Stimulated activated CD4-positive, alpha-beta T cell treated with anti-CD3 and anti-CD28 coated beads, Interleukin-15, amount 100 ng/mL, for 48 hours (primary cell): Measurements from ENCODE around the gene SP7.
A peak's percentile ranks its signal among the peaks of the same experiment; 100 is the strongest.
"Not testable (repeated sequence)": the region's sequence is repeated elsewhere in the genome, so short reads cannot be mapped to it uniquely, and the experiment has no call there.

Experiments
- DNase-seq, 2 donors: peaks; one replicate each; pipeline ENCODE4 v3.0.0-alpha.2; 2020; ENCODE audit warnings: low read depth in 2 of 2

SP7 gene

DNA sequence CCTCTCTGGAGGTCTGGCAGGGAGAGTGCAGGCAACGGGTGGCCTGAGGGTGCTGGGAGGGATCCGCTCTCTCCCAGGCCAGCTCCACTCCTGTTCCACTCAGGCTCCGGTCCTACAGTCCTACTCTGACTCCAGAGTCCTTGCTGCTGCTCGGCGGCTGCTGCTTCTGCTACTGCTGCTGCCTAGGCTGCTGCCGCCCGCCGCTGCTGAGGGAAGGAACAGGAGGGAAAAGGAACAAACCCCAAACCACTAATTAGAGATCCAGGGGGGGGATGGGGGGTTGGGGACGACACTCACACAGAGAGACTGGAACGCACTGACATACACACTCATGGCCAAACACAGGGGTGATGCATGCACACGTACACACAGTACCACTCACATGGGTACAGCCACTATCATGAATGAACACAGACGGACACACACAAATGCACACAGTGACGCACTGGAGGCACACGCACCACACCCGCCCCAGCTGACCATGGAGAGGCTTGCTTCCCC, at the start of gene SP7:
Gene SP7, minus strand, starts transcription at position 174 of the 501 bp plus-strand sequence. CDS start 708 bp downstream, outside the sequence.
- no peak for DNase-seq

DNA sequence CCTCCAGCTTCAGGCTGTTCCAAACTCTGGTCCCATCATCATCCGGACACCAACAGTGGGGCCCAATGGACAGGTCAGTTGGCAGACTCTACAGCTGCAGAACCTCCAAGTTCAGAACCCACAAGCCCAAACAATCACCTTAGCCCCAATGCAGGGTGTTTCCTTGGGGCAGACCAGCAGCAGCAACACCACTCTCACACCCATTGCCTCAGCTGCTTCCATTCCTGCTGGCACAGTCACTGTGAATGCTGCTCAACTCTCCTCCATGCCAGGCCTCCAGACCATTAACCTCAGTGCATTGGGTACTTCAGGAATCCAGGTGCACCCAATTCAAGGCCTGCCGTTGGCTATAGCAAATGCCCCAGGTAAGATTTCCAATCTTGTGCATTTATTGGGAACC, 47.1 kb upstream of the SP7 start:
- DNase-seq, result no peak

DNA sequence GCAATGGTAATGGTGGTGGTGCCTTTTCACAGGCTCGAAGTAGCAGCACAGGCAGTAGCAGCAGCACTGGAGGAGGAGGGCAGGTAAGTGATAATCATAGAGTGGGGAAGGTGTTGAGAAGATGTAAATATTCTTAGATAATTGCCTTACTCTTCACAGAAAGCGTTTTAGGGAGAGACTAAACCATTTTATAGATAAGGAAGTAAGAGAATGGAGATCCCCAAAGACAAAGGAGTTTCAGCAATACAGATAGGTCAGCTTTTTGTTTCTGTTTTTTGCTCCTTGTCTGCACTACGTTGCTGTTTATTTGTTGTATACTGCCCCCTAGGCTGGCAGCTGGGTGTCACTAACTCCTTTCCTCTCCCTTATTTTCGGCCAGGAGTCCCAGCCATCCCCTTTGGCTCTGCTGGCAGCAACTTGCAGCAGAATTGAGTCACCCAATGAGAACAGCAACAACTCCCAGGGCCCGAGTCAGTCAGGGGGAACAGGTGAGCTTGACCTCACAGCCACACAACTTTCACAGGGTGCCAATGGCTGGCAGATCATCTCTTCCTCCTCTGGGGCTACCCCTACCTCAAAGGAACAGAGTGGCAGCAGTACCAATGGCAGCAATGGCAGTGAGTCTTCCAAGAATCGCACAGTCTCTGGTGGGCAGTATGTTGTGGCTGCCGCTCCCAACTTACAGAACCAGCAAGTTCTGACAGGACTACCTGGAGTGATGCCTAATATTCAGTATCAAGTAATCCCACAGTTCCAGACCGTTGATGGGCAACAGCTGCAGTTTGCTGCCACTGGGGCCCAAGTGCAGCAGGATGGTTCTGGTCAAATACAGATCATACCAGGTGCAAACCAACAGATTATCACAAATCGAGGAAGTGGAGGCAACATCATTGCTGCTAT, 45.8 kb upstream of the SP7 start:
- no peak for DNase-seq

DNA sequence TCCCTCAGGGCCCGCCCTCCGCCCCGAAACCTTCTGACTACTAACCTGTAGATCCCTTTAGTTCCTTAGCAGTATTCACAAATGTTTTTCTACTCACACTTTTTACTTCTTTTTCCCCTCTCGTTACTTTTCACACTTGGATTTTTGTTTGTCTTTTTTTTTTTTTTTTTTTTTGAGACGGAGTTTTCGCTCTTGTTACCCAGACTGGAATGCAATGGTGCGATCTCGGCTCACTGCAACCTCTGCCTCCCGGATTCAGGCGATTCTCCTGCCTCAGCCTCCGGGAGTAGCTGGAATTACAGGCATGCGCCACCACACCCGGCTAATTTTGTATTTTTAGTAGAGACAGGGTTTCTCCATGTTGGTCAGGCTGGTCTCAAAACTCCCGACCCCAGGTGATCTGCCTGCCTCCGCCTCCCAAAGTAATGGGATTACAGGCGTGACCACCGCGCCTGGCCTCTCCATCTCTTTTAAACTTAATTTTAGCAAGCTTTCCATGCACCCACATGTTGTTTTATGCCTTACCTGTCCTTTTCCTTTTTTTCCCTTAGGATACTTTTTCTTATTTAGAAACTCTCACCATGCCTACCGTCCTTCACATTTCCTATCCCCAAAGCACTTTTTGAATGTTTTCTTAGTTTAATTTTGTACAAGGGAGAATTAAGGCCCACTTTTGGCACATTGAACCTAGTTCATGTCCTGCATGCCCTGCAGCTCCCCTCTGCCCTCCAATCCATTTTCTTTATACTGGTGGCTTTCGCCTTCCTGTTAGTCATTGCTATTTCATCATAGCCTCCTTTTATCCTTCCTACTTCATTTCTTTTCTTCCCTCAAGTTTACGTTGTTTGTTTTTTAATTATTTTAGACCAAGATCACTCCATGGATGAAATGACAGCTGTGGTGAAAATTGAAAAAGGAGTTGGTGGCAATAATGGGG, 44.9 kb upstream of the SP7 start:
- DNase-seq, result no peak

DNA sequence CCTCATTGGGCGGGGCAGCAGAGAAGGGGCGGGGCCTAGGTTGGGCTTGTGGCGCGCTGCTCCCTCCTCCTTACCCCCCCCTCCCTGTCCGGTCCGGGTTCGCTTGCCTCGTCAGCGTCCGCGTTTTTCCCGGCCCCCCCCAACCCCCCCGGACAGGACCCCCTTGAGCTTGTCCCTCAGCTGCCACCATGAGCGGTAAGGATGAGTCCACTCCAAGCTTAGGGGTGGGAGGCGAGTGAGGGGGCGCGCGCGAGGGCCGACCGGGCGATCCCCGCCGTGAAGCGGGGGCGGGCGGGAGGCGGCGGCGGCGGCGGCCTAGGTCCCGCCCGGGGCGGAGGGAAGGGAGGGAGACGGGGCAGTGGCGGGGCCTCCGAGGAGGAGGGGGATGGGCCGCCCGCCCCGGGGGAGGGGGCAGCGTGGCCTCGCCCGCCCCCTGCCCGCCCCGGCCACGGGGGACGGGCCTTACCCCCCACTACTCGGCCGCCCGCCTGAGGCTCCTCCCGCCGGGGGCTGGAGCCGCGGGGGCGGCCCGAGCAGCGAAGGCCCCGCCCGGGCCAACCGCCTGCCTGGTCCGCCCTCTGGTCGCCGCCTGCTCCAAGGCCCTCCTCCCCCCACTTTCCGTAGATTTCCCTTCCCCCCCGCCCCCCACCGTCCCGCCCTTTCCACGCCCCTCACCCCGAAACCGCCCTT, 44.1 kb upstream of the SP7 start, which contains the start of gene SP1:
Gene SP1, plus strand, starts transcription at position 73 of the 690 bp plus-strand sequence. Its CDS starts 116 bp downstream, at position 189.
- peak; percentile 84 to 85 for DNase-seq

DNA sequence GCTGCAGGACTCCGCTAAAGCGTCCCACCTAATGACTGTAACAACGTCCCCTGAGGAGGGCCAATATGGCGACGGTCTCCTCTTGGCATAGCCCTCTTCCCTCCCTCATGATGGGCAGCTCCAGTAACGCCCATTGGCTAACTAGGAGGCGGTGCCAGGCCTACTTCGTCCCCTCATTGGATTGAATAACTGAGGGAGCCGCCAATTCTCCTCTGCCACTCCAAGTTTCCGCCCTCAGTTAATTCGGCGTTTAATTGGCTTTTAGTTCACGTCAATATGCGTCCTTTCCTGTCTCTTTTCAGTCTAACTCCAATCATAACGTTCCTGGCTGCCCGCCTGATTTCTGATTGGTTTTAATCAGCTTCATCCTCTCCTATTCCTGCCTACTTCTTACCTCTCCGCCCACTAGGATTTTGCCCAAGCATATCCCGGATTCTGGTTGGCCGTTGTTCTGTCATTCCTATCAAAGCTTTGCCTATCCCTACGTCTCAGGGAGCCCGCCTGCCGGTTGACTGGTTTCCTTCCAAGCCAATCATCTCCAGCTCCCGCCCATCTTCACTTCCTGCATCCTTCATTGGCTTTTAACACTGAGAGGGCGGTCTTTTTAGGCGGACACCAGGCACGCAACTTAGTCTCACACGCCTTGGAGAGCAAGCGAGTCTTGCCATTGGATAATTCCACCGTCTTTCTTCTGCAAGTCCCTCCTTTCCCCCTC, 43.4 kb upstream of the SP7 start:
- peak; percentile 98 for DNase-seq

DNA sequence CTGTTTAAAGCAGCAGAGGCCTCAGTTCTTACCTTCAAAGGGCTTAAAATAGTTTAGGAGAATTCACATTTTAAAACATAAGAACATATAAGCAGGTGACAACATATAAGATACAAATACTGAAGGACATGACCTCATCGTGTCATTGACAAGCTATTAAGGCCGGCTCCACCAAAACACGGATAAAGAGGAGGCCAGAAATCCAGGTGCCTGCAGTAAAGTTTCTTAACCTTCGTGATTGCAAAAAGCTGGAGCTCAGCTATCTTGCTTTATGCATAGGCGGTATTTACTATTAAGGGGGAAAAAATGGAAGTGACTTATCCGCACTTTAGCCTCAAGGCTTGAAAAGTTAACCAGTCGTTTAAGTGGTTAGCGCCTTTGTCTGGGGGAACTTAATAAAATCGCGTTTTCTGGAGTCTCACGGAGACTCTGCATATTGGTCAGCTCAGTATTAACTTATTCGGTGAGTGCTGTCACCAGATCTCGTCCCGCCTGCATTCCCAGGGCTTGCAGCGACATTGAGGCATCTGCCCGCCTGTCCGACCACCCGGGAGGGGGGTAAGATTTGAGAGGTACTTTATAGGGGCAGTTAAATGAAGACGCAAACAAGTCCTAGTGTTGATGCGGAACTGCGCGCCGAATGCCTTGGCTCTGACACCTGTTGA, 42.7 kb upstream of the SP7 start:
- DNase-seq, result no peak

DNA sequence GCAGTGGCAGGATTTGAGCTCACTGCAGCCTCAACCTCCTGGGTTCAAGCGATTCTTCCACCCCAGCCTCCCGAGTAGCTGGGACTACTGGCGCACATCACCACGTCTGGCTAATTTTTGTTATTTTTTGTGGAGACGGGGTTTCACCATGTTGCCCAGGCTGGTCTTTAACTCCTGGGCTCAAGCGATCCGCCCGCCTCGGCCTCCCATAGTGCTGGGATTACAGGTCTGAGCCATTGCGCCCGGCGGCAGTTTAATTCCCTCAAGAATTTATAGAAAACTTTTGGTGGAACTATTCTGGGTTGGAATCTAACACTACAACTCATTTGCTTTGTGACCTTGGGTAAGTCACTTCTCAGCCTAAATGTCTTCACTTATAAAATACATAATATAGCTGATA, 42.1 kb upstream of the SP7 start:
- no peak for DNase-seq

DNA sequence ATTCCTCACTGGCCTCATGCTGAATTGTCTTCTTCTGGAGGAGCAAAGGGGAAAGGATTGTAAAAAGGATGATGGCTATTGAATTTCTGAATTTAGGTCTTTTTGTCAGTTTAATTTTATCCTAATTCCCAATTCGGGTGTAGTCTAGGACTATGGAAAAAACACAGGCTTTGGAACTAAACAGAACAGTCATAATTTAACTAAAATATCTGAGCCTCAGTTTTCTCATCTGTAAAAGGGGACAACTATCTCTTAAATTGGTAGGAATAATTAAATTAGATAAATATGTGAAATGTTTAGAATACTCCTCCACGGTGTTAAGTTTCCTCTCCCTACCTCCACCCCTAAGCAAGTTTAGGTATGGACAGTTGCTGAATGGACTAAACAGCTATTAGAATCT, 40.6 kb upstream of the SP7 start:
- DNase-seq, result no peak

DNA sequence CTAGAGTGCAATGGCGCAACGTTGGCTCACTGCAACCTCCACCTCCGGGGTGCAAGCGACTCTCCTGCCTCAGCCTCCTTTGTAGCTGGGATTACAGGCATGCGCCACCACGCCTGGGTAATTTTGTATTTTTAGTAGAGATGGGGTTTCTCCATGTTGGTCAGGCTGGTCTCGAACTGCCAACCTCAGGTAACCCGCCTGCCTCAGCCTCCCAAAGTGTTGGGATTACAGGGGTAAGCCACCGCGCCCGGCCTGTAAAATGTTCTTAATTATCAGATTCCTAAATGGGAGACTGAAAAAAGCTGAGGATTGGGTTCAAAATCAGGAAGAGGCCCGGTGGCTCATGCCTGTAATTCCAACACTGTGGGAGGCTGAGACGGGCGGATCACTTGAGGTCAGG, 38.1 kb upstream of the SP7 start:
- not testable (repeated sequence) for DNase-seq

DNA sequence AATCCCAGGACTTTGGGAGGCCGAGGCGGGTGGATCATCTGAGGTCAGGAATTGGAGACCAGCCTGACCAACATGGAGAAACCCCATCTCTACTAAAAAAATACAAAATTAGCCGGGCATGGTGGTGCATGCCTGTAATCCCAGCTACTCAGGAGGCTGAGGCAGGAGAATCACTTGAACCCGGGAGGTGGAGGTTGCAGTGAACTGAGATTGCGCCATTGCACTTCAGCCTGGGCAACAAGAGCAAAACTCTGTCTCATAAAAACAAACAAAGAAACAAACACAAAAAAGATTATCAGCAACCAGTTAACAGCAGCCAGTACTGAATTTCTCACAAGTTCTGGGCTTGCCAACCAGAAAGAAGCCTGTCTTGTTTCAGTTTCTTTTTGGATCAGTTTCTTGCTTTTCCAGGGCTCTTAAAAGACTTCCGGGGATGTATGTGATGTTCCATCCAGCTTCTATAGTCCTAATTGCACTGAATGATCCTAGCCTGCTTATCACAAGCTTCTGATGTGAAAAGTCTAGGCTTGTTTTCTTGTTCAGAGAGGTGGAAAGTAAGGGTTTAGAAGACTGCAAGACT, 37.5 kb upstream of the SP7 start:
- DNase-seq, result not testable (repeated sequence)

DNA sequence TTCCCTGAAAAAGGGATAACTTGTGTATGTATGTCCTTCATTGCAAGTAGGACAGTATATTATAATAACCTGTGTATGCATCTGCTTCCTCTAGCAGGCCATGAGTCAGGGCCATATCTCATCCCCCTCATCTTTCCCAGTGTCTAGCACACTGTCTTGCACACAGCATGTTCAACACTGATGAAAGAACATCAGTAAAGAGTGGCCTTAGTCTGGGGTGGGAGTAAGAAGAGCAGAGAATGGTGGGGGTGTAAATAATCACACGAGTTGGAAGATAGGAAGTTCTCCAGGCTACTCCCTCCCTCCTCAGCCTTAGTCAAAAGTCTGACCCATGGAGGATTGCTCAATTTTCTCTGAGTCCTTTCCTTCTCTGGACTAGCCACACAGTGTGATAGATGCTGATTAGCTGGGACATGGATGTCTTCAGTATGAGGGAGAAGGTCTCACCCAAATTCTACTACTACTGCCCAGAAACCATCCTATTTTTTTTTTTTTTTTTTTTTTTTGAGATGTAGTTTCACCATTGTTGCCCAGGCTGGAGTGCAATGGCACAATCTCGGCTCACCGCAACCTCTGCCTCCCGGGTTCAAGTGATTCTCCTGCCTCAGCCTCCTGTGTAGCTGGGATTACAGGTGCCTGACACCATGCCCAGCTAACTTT, 29.2 kb upstream of the SP7 start:
- no peak for DNase-seq

DNA sequence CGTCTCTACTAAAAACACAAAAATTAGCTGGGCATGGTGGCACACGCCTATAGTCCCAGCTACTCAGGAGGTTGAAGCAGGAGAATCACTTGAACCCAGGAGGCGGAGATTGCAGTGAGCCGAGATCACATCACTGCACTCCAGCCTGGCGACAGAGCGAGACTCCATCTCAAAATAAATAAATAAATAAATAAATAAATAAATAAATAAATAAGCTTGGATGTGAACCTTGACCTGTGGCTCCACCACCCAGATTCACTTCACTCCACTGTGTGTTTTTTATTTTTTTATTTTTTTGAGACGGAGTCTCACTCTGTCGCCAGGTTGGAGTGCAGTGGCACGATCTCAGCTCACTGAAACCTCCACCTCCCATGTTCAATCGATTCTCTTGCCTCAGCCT, 25.5 kb upstream of the SP7 start:
- DNase-seq, result not testable (repeated sequence)

DNA sequence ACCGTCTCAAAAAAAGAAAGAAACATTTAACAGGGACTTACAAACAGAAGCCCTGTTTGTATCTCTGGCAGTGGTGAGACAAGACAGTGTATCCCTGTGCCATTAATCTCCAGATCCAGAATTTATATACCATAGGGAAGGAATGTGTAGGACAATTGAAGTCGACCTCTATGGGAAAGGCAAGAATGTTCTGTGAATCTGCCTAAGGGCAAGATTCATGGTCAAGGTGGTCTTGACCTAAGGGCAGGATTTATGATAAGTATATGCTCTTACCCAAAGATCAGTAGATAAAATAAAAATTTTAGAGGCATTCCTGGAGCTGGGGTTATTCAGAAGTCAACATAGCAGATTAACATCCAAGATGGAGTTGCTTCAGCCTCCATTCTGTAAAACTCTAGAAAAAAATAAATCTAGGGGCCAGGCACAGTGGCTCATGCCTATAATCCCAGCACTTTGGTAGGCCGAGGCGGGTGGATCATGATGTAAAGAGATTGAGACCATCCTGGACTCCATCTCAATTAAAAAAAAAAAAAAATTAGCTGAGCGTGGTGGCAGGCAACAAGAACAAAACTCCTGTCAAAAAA, 22.8 kb upstream of the SP7 start:
- no peak for DNase-seq

DNA sequence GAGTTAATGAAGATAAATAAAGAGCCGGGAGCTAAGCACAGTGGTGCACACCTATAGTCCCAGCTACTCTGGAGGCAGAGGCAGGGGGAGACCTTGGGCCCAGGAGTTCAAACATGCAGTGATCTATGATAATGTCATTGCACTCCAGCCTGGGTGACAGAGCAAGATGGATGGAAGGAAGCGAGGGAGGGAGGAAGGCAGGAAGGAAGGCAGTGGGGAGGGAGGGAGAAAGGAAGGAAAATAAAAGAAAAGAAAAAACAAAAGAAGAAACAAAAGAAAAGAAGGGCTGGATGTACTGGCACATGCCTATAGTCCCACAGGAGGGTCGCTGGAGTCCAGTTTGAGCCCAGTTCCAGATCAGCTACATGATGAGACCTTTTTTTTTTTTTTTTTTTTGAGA, 19.0 kb upstream of the SP7 start:
- no peak for DNase-seq

DNA sequence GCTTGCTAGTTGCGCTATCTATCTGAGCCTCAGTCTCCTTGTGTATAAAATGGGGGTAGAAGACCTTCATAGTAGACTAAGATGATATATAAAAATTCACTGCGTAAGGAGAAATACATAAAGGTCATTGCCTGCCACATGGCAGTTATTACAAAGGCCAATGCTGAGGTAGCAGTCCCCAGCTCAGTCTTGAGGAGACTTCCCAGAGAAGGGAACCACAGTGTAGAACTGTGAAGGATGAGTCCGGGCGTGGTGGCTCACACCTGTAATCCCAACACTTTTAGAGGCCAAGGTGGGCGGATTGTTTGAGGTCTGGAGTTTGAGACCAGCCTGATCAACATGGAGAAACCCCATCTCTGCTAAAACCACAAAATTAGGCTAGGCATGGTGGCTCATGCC, 17.1 kb upstream of the SP7 start:
- DNase-seq, result no peak

DNA sequence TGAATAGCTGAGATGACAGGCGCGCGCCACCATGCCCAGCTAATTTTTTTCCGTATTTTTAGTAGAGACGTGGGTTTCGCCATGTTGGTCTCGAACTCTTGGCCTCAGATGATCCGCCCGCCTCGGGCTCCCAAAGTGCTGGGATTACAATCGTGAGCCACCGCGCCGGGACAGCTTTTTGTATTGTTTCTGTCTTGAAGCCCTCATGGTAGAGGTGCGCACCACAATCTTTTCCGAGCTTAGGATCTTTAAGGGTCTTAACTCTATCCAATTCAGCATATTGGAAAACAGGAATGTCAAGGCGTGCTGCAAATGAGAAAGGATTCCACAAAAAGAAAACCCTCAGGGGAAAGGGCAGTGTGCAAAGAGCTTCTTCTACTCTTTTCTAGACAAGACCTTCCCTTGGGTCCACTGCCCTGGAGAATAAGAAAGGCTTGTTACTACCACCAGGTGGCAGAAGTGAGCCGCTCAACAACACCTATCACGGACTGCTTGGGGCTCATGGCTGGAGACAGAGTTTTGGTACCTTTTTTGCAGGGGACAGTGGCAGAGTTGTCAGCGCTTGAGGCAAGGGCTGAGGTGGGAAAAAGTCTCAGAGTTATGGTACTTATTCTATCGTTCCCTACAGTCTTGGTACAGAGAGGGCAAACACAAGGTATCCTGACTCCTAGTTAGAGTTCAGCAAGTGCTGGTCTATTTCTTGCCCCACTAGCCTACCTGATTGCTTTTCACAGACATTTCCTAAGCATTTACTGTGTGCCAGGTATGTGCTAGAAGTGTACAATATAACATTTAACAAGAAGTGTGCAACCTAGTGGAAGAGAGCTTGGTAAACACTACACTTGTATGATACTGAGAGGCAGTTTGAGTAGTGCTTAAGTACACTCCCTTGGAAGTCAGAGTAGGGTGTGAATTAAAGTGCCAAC, 16.4 kb upstream of the SP7 start:
- peak; percentile 74 to 78 for DNase-seq

DNA sequence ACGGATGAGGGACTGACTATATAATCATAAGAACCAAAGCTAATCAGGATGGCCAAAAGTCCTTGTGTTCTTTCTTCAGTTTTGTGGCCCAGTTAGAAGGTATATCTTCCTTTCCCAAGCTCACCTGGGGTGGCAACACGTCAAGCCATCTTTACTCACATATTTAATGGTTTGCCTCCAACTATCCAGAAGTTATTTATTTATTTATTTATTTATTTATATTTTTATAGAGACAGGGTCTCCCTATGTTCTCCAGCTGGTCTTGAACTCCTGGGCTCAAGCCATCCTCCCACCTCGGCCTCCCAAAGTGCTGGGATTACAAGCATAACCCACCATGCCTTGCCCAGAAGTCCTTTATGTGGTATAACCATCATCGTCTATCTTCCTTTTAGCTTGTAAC, 11.8 kb upstream of the SP7 start:
- DNase-seq, result no peak
